Neuronal stem cell (in vitro differentiated cells): ENCODE results near the gene GPR107.

Experiments used
- DNase-seq: peaks from one replicate; pipeline ENCODE4 v3.0.0-alpha.2; 2013; ENCODE audit warnings: low spot score
- H2AFZ ChIP-seq: one replicate; pipeline ENCODE4 v1.6.1; 2013; ENCODE audit warnings: mild to moderate bottlenecking, low read length, inconsistent platforms
- H2AK5ac ChIP-seq: 2 replicates; pipeline ENCODE4 v1.6.1; 2013; ENCODE audit warnings: low read depth, mild to moderate bottlenecking, inconsistent platforms, low read length, moderate library complexity, mixed read lengths
- H2BK120ac ChIP-seq: 2 replicates; pipeline ENCODE4 v1.6.1; 2013; ENCODE audit warnings: low read depth, mild to moderate bottlenecking, inconsistent platforms, low read length, moderate library complexity, mixed read lengths
- H2BK12ac ChIP-seq: one replicate; pipeline ENCODE4 v1.6.1; 2013; ENCODE audit warnings: low read length, inconsistent platforms
- H2BK15ac ChIP-seq: 2 replicates; pipeline ENCODE4 v1.6.1; 2013; ENCODE audit warnings: mild to moderate bottlenecking, low read length, inconsistent platforms, mixed read lengths
- H2BK5ac ChIP-seq: one replicate; pipeline ENCODE4 v1.6.1; 2013; ENCODE audit warnings: inconsistent platforms, mild to moderate bottlenecking, low read length, moderate library complexity
- H3K14ac ChIP-seq: one replicate; pipeline ENCODE4 v1.6.1; 2013; ENCODE audit warnings: low read length, inconsistent platforms
- H3K18ac ChIP-seq: 2 replicates; pipeline ENCODE4 v1.6.1; 2013; ENCODE audit warnings: low read length, inconsistent platforms
- H3K23ac ChIP-seq: 2 replicates; pipeline ENCODE4 v1.6.1; 2013; ENCODE audit warnings: low read depth, mild to moderate bottlenecking, mixed read lengths, low read length, inconsistent platforms; ENCODE audit not compliant: poor library complexity
- H3K27ac ChIP-seq: replicated peaks from 3 replicates; pipeline ENCODE4 v1.5.1; 2013; ENCODE audit warnings: low read length, inconsistent platforms
- H3K27me3 ChIP-seq, 3 experiments: 2 replicates each; pipeline ENCODE4 v1.6.1; 2013; ENCODE audit warnings: low read length in 3 of 3, mild to moderate bottlenecking in 2 of 3, inconsistent platforms in 1 of 3, low read depth in 1 of 3, mixed read lengths in 1 of 3, moderate library complexity in 1 of 3; ENCODE audit not compliant: control insufficient read depth in 3 of 3, insufficient read depth in 3 of 3
- H3K36me3 ChIP-seq, 2 donors: replicated peaks in 1 of 2; 2 replicates each; pipeline ENCODE4 v1.6.1; 2013; ENCODE audit warnings: low read length in 2 of 2; ENCODE audit not compliant: control insufficient read depth in 2 of 2, insufficient read depth in 2 of 2
- H3K4ac ChIP-seq: 2 replicates; pipeline ENCODE4 v1.6.1; 2013; ENCODE audit warnings: inconsistent platforms, mild to moderate bottlenecking, low read length, moderate library complexity
- H3K4me1 ChIP-seq, 2 donors: 1 replicate in 1 of 2; 2 replicates in 1 of 2; pipeline ENCODE4 v1.6.1; 2013; ENCODE audit warnings: low read length in 2 of 2, low read depth in 1 of 2; ENCODE audit not compliant: control insufficient read depth in 2 of 2, insufficient read depth in 1 of 2
- H3K4me2 ChIP-seq: one replicate; pipeline ENCODE4 v1.6.1; 2013; ENCODE audit warnings: mild to moderate bottlenecking, low read length, inconsistent platforms; ENCODE audit not compliant: insufficient read depth, poor library complexity, severe bottlenecking
- H3K4me3 ChIP-seq, 2 donors: 2 replicates each; pipeline ENCODE4 v1.5.1; 2013; ENCODE audit warnings: low read length in 2 of 2, mild to moderate bottlenecking in 2 of 2, inconsistent platforms in 1 of 2, moderate library complexity in 1 of 2
- H3K79me1 ChIP-seq: one replicate; pipeline ENCODE4 v1.6.1; 2013; ENCODE audit warnings: low read depth, mild to moderate bottlenecking, inconsistent platforms, low read length, moderate library complexity
- H3K9ac ChIP-seq: one replicate; pipeline ENCODE4 v1.6.1; 2013; ENCODE audit warnings: mild to moderate bottlenecking, low read depth, low read length, inconsistent platforms; ENCODE audit not compliant: poor library complexity
- H3K9me3 ChIP-seq, 2 donors: replicated peaks in 1 of 2; 2 replicates each; pipeline versions ENCODE3 to v1.6.1; 2013; ENCODE audit warnings: low read length in 2 of 2, mild to moderate bottlenecking in 2 of 2, inconsistent platforms in 1 of 2, low read depth in 1 of 2, mixed read lengths in 1 of 2, moderate library complexity in 1 of 2; ENCODE audit not compliant: control insufficient read depth in 2 of 2, insufficient read depth in 1 of 2
- H4K8ac ChIP-seq: one replicate; pipeline ENCODE4 v1.6.1; 2013; ENCODE audit warnings: low read depth, mild to moderate bottlenecking, inconsistent platforms, low read length, moderate library complexity
- H4K91ac ChIP-seq: one replicate; pipeline ENCODE4 v1.6.1; 2013; ENCODE audit warnings: low read length, low read depth, mild to moderate bottlenecking, inconsistent platforms; ENCODE audit not compliant: poor library complexity
- WGBS, 2 donors: extraction: QIAGEN DNeasy Blood & Tissue Kit; methylation state at CpG; one replicate each; pipeline ENCODE4 v1.1.7; 2013; ENCODE audit warnings: missing lambda C conversion rate in 2 of 2, mixed read lengths in 1 of 2; ENCODE audit not compliant: insufficient read length in 2 of 2, insufficient replicate concordance in 1 of 2; ENCODE audit errors: extremely low coverage in 2 of 2; 5-methylcytosine and 5-hydroxymethylcytosine counted together

The GPR107 gene

DNA sequence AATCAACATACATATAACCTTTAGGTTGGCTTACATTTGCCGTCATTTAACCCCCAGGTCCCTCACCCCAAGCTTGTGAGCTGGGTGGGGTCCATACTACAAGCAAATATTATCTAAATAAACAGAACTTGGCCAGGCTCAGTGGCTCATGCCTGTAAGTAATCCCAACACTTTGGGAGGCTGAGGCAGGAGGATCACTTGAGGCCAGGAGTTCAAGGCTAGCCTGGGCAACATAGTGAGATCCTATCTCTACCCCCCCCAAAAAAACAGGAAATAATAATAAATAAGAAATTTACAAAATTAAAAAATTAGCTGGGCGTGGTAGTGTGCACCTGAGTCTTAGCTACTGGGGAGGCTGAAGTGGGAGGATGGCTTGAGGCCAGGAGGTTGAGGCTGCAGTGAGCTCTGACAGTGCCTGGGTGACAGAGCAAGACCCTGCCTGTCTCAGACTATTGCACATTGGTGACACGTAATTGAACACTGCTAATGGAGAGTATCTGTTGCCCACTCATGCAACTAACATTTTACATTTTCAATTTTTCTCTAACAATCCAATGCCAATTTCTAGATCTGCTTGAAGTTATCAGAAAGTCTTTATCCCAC lies 29.6 kb upstream of the GPR107 start:
- Histone ChIP-seq H3K79me1 (peaks cover 3% of the 10 kb centered on the region), H2BK120ac (no peak overlapping the region)

DNA sequence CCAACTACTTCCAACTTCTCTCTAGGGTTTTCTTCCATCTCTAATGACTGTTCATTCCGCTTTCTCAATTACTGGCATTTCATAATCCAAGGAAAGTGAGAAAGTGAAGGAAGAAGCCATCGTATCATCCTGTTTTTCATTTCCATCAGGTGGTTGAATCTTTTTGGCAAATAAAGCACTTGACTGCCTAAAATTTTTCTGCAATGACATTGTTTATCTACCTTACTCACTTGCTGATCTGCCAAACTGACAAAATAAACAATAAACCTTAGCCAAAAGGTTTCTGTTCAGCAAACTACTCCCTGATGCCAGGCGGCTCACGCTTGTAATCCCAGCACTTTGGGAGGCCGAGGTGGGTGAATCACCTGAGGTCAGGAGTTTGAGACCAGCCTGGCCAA lies 29.1 kb upstream of the GPR107 start:
- no peak overlapping the region for H3K18ac ChIP-seq
- no peak overlapping the region for H2BK120ac ChIP-seq
- no peak overlapping the region for H2BK15ac ChIP-seq
- H3K4me3 ChIP-seq: no peak overlapping the region
- no peak overlapping the region for H2BK12ac ChIP-seq
- H2BK5ac ChIP-seq: no peak overlapping the region
- H3K36me3 ChIP-seq: no peaks in the 10 kb centered on the region
- H2AK5ac ChIP-seq: no peak overlapping the region
- no CpG with 5 or more reads among the region's 5 CpGs for WGBS, 2 donors
- H2AFZ ChIP-seq: no peak overlapping the region
- no peak overlapping the region for H3K4ac ChIP-seq
- no peak for DNase-seq
- no peak overlapping the region for H4K8ac ChIP-seq
- no peak overlapping the region for H3K4me2 ChIP-seq
- H3K9ac ChIP-seq: no peak overlapping the region
- H3K27me3 ChIP-seq: no peaks in the 10 kb centered on the region
- peaks cover 3% of the 10 kb centered on the region for H3K79me1 ChIP-seq
- H3K9me3 ChIP-seq: no peaks in the 10 kb centered on the region
- H4K91ac ChIP-seq: no peak overlapping the region
- no peak overlapping the region for H3K27ac ChIP-seq
- H3K4me1 ChIP-seq: no peaks in the 10 kb centered on the region
- H3K14ac ChIP-seq: no peak overlapping the region
- no peak overlapping the region for H3K23ac ChIP-seq

More for the DNA sequence above, 29.6 kb upstream of the GPR107 start:
- no peak overlapping the region for H3K9ac ChIP-seq
- no peak overlapping the region for H3K18ac ChIP-seq
- no peak overlapping the region for H2BK5ac ChIP-seq
- H3K4me2 ChIP-seq: no peak overlapping the region
- H4K8ac ChIP-seq: no peak overlapping the region
- H3K4me1 ChIP-seq: no peaks in the 10 kb centered on the region
- H4K91ac ChIP-seq: no peak overlapping the region
- H3K27me3 ChIP-seq: no peaks in the 10 kb centered on the region
- H2BK15ac ChIP-seq: no peak overlapping the region
- no peak overlapping the region for H3K4me3 ChIP-seq
- no peak overlapping the region for H3K23ac ChIP-seq
- no peak overlapping the region for H2AK5ac ChIP-seq
- DNase-seq: no peak
- H3K9me3 ChIP-seq: no peaks in the 10 kb centered on the region
- no peak overlapping the region for H2AFZ ChIP-seq
- H3K14ac ChIP-seq: no peak overlapping the region
- WGBS, 2 donors: no CpG with 5 or more reads among the region's 3 CpGs
- H3K4ac ChIP-seq: no peak overlapping the region
- H2BK12ac ChIP-seq: no peak overlapping the region
- no peaks in the 10 kb centered on the region for H3K36me3 ChIP-seq
- no peak overlapping the region for H3K27ac ChIP-seq

DNA sequence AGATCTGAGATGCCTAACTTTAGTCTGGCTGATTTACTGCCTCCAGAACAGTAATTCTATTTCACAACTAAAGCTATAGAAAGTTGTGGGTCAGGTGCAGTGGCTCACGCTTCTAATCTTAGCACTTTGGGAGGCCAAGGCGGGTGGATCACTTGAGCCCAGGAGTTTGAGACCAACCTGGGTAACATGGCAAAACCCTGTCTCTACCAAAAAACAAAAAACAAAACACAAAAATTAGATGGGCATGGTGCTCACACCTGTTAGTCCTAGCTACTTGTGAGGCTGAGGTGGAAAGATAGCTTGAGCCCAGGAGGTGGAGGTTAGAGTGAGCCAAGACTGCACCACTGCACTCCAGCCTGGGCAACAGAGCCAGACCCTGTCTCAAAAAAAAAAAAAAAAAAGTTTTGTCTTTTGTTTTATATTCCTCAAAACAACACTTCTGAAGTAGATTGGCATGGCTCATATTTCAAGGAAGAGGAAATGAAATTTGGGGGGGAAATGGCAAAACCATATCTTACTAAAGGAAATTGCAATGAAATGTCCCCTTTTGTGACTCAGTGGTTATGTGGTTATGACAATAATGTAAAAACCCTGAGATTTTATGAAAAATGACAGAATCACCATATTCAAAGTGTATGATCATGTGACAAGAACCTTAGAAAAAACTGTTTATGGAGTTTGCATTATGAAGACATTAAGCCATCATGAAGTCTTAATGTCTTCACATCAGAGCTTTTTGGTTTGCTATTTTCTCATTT lies 26.9 kb upstream of the GPR107 start:
- H3K4me2 ChIP-seq: no peak overlapping the region
- H2AFZ ChIP-seq: no peak overlapping the region
- no peak overlapping the region for H2BK12ac ChIP-seq
- H2BK5ac ChIP-seq: no peak overlapping the region
- no peak overlapping the region for H4K91ac ChIP-seq
- H3K9me3 ChIP-seq: no peaks in the 10 kb centered on the region
- no peaks in the 10 kb centered on the region for H3K27me3 ChIP-seq
- no peak overlapping the region for H4K8ac ChIP-seq
- no CpG with 5 or more reads among the region's 2 CpGs for WGBS, 2 donors
- no peak overlapping the region for H3K4me3 ChIP-seq
- H2BK15ac ChIP-seq: no peak overlapping the region
- no peak overlapping the region for H3K14ac ChIP-seq
- H3K36me3 ChIP-seq: no peaks in the 10 kb centered on the region
- H3K79me1 ChIP-seq: peaks cover 3% of the 10 kb centered on the region
- H3K23ac ChIP-seq: no peak overlapping the region
- H3K4me1 ChIP-seq: no peaks in the 10 kb centered on the region
- H3K4ac ChIP-seq: no peak overlapping the region
- no peak overlapping the region for H3K9ac ChIP-seq
- H3K27ac ChIP-seq: no peak overlapping the region
- DNase-seq: no peak
- no peak overlapping the region for H2AK5ac ChIP-seq
- no peak overlapping the region for H2BK120ac ChIP-seq
- H3K18ac ChIP-seq: no peak overlapping the region

DNA sequence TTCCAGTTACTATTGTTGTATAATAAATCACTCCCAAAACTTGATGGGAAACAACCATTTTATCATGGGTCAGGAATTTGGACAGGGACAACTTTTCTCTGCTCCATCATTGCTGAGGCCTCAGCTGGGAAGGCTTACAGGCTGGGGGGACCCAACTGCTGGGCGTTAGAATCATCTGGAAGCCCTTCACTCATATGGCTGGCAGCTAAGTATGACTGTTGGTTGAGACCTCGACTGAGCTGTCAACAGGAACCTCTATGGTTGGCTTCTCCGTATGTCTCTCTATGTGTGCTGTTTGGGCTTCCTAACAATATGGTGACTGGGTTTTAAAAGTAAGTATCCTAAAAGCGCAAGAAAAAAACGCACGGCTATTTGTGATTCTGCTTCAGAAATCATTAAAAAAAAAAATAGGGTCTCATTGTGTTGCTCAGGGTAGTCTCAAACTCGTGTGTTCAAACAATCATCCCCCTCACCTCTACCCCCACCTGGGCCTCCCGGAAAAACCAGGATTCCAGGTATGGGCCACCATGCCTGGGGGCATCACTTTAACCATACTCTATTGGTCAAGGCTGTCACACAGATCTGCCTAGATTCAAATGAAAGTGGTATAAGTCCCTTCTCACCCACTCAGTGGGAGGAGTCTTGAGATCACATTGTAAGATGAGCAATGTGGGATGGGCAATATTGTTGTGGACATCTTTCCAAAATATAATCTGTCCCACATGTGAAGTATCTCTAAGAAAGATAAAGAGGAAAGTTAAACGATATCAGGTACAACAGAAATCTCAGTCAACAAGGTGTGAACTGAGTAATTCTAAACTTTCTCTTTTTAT lies 26.0 kb upstream of the GPR107 start:
- no peak overlapping the region for H2BK12ac ChIP-seq
- no CpG with 5 or more reads among the region's 9 CpGs for WGBS, 2 donors

More for the DNA sequence above, 26.0 kb upstream of the GPR107 start:
- no peak overlapping the region for H4K91ac ChIP-seq
- no peak overlapping the region for H2BK15ac ChIP-seq
- H2AK5ac ChIP-seq: no peak overlapping the region
- H3K9me3 ChIP-seq: no peaks in the 10 kb centered on the region
- H3K27me3 ChIP-seq: no peaks in the 10 kb centered on the region
- no peak overlapping the region for H3K23ac ChIP-seq
- no peak overlapping the region for H3K14ac ChIP-seq
- H3K79me1 ChIP-seq: peaks cover 3% of the 10 kb centered on the region
- no peak overlapping the region for H2AFZ ChIP-seq
- H2BK5ac ChIP-seq: no peak overlapping the region
- no peaks in the 10 kb centered on the region for H3K36me3 ChIP-seq
- no peak overlapping the region for H3K27ac ChIP-seq
- H3K18ac ChIP-seq: no peak overlapping the region
- H3K4me2 ChIP-seq: no peak overlapping the region
- no peak overlapping the region for H3K9ac ChIP-seq
- H4K8ac ChIP-seq: no peak overlapping the region
- no peak for DNase-seq
- H2BK120ac ChIP-seq: no peak overlapping the region
- H3K4me1 ChIP-seq: no peaks in the 10 kb centered on the region
- no peak overlapping the region for H3K4me3 ChIP-seq
- no peak overlapping the region for H3K4ac ChIP-seq
